HepG2 (cell line): ENCODE results near the gene PCNA. TPM values are rescaled to one million over a fixed set of nuclear protein-coding genes. Genes with fewer than 3 reads are reported as not detected.
A peak's percentile ranks its signal among the peaks of the same experiment; 100 is the strongest.

ENCODE experiments used
- ATAC-seq: fragments of 200-7000 bp; cut with Tn5 transposase; 3 replicates; pipeline ENCODE4 v1.9.1; 2020; ENCODE audit warnings: mild to moderate bottlenecking, moderate library complexity
- BruUV-seq: library from RNA; stranded (reverse); fragments of 400-500 nt; replicated peaks from 2 replicates; lab custom pipeline; 2021; lab: Mats Ljungman, UMichigan
- CTCF ChIA-PET: fragments of 300-600 bp; formaldehyde crosslinking; extraction: SDS; loops from one replicate; lab custom pipeline; 2021; ENCODE audit warnings: low total read pairs, inconsistent platforms, low intra/inter-chr PET ratio; lab: Yijun Ruan, JAX
- POLR2A ChIA-PET: fragments of 350-600 bp; sonication (Branson Sonifier 250); formaldehyde crosslinking; loops from one replicate; lab custom pipeline; 2020; ENCODE audit warnings: antibody characterized with exemption, inconsistent platforms; lab: Yijun Ruan, JAX
- DNase-seq: peaks from one replicate; pipeline ENCODE4 v3.0.0-alpha.2; 2015; ENCODE audit warnings: low spot score
- FAIRE-seq: peaks from 3 replicates; lab custom pipeline; 2011; peaks lifted over from hg19 to GRCh38; lab: Jason Lieb, UNC
- H2AFZ ChIP-seq: one replicate; pipeline ENCODE4 v1.6.1; 2011; ENCODE audit warnings: low read length, inconsistent platforms
- H3K27ac ChIP-seq: fragments of 300-600 bp; 3 replicates; pipeline ENCODE4 v1.8.0; 2011; ENCODE audit warnings: mixed run types, mild to moderate bottlenecking, mixed read lengths, low read length, inconsistent platforms; ENCODE audit not compliant: insufficient read depth; ENCODE audit errors: extremely low read length
- H3K27me3 ChIP-seq, 2 experiments: fragments of 200-600 bp in 1 of 2; 2 replicates in 1 of 2; 3 replicates in 1 of 2; pipeline versions ENCODE4 v1.6.0 to v1.8.0; 2011; ENCODE audit warnings: low read length in 2 of 2, mild to moderate bottlenecking in 2 of 2, moderate library complexity in 2 of 2, inconsistent platforms in 1 of 2; ENCODE audit not compliant: insufficient read depth in 2 of 2, control insufficient read depth in 1 of 2
- H3K36me3 ChIP-seq, 2 experiments: fragments of 200-600 bp in 1 of 2; replicated peaks in 1 of 2; 2 replicates in 1 of 2; 3 replicates in 1 of 2; pipeline versions ENCODE4 v1.5.1 to v1.8.0; 2011; ENCODE audit warnings: low read length in 2 of 2, inconsistent platforms in 1 of 2; ENCODE audit not compliant: insufficient read depth in 2 of 2, control insufficient read depth in 1 of 2
- H3K4me1 ChIP-seq: 2 replicates; pipeline ENCODE4 v1.5.1; 2012; ENCODE audit warnings: low read length, inconsistent platforms; ENCODE audit not compliant: insufficient read depth
- H3K4me2 ChIP-seq: 2 replicates; pipeline ENCODE4 v1.6.0; 2011; ENCODE audit warnings: low read depth, low read length, inconsistent platforms
- H3K4me3 ChIP-seq, 3 experiments: fragments of 200-600 bp in 1 of 3; sonication (generic), shearing (Covaris generic) in 1 of 3; replicated peaks in 1 of 3; 2 replicates each; pipeline ENCODE4 v1.5.1; 2011 to 2016; ENCODE audit warnings: low read length in 3 of 3, inconsistent platforms in 2 of 3, low read depth in 2 of 3, mild to moderate bottlenecking in 2 of 3, control low read depth in 1 of 3, mixed read lengths in 1 of 3; ENCODE audit not compliant: insufficient read depth in 1 of 3
- H3K79me2 ChIP-seq: one replicate; pipeline ENCODE4 v1.6.1; 2011; ENCODE audit warnings: low read length, inconsistent platforms; ENCODE audit not compliant: insufficient read depth
- H3K9ac ChIP-seq: 2 replicates; pipeline ENCODE4 v1.6.0; 2011; ENCODE audit warnings: mild to moderate bottlenecking, low read depth, low read length, inconsistent platforms; ENCODE audit not compliant: insufficient read depth
- H3K9me3 ChIP-seq: 2 replicates; pipeline ENCODE4 v1.5.1; 2012; ENCODE audit warnings: mild to moderate bottlenecking, low read length
- H4K20me1 ChIP-seq: 2 replicates; pipeline ENCODE4 v1.6.0; 2011; ENCODE audit warnings: inconsistent platforms, mild to moderate bottlenecking, low read length, moderate library complexity; ENCODE audit not compliant: insufficient read depth
- CHD4 ChIP-seq: fragments of 200-600 bp; sonication (generic); IDR thresholded peaks from 2 replicates; pipeline ENCODE4 v1.7.0; 2017; ENCODE audit warnings: mild to moderate bottlenecking, low read length, borderline replicate concordance
- KLF12 ChIP-seq: sonication (generic); formaldehyde crosslinking; IDR thresholded peaks from 2 replicates; pipeline ENCODE4 v1.4.0; 2020; ENCODE audit warnings: missing genetic modification reagents, borderline replicate concordance
- NR3C1 ChIP-seq: sonication (generic); formaldehyde crosslinking; IDR thresholded peaks from 2 replicates; pipeline ENCODE4 v1.4.0; 2020; ENCODE audit warnings: missing genetic modification reagents
- PHF20 ChIP-seq: sonication (generic); formaldehyde crosslinking; IDR thresholded peaks from 2 replicates; pipeline ENCODE4 v1.5.0; 2020; ENCODE audit warnings: mild to moderate bottlenecking, missing genetic modification reagents
- RAD51 ChIP-seq: fragments of 450-650 bp; IDR thresholded peaks from 2 replicates; pipeline ENCODE4 v1.6.1; 2016; ENCODE audit warnings: borderline replicate concordance
- SALL1 ChIP-seq: sonication (generic); formaldehyde crosslinking; IDR thresholded peaks from 2 replicates; pipeline ENCODE4 v1.8.0; 2022; ENCODE audit warnings: mild to moderate bottlenecking, missing genetic modification reagents
- SRSF9 ChIP-seq: fragments of 200-400 bp; formaldehyde crosslinking; IDR thresholded peaks from 2 replicates; pipeline ENCODE4 v1.6.1; 2018; ENCODE audit warnings: borderline replicate concordance, mild to moderate bottlenecking, low read depth, low read length; ENCODE audit not compliant: insufficient read depth, poor library complexity, severe bottlenecking
- SUZ12 ChIP-seq: fragments of 150-350 bp; IDR thresholded peaks from 2 replicates; pipeline ENCODE4 v1.6.1; 2014; ENCODE audit warnings: low read depth, low read length
- WIZ ChIP-seq: sonication (generic); formaldehyde crosslinking; IDR thresholded peaks from 2 replicates; pipeline ENCODE4 v1.5.1; 2020; ENCODE audit warnings: mild to moderate bottlenecking, missing genetic modification reagents
- ZNF224 ChIP-seq: sonication (generic); formaldehyde crosslinking; IDR thresholded peaks from 2 replicates; pipeline ENCODE4 v1.5.0; 2020; ENCODE audit warnings: mild to moderate bottlenecking, missing genetic modification reagents
- ZNF484 ChIP-seq: sonication (generic); formaldehyde crosslinking; IDR thresholded peaks from 2 replicates; pipeline ENCODE4 v1.5.1; 2020; ENCODE audit warnings: mild to moderate bottlenecking, low read depth, missing genetic modification reagents, borderline replicate concordance
- ZNF746 ChIP-seq: sonication (generic); formaldehyde crosslinking; IDR thresholded peaks from 2 replicates; pipeline ENCODE4 v1.8.0; 2022; ENCODE audit warnings: mild to moderate bottlenecking, missing genetic modification reagents
- WGBS: methylation state at CpG from one replicate; pipeline ENCODE4 v1.1.6; 2017; ENCODE audit warnings: low lambda C conversion rate; 5-methylcytosine and 5-hydroxymethylcytosine counted together
- in situ Hi-C: cut with HindIII; loops from 2 replicates; pipeline ENCODE4 v1.10.0; 2017; ENCODE audit warnings: low pct_unique_long_range_greater_than_20kb; ENCODE audit not compliant: extremely low pct_ligation_motif_present
- intact Hi-C: fragments of 100-400 bp; cut with micrococcal nuclease; formaldehyde crosslinking; loops from one replicate; pipeline ENCODE4 v1.10.0; 2022; ENCODE audit not compliant: unreplicated experiment
- polyA plus RNA-seq, 8 experiments: library from polyadenylated mRNA; depleted of rRNA in 3 of 8; stranded (reverse) in 7 of 8; unstranded in 1 of 8; fragments of >200 nt; fragmentation: Illumina TruSeq in 4 of 8; extraction: Trizol in 4 of 8; gene quantifications; 2 replicates each; pipeline versions ENCODE4 v1.2.1 to v1.2.3, GENCODE V29; 2011 to 2016; ENCODE audit warnings: low read depth in 4 of 8, missing spikeins in 1 of 8, mixed read lengths in 1 of 8; ENCODE audit not compliant: insufficient read depth in 1 of 8
- total RNA-seq, 5 experiments: library from RNA; depleted of rRNA; stranded (reverse); fragments of >200 nt; fragmentation: Illumina TruSeq; extraction: Trizol; gene quantifications; 2 replicates each; pipeline ENCODE4 v1.2.3, GENCODE V29; 2016; ENCODE audit warnings: low read depth in 1 of 5
- TF ChIP-seq, protein P1 (sequence below): sonication (generic); formaldehyde crosslinking; IDR thresholded peaks from 2 replicates; pipeline ENCODE4 v1.8.1; 2023; ENCODE audit warnings: missing genetic modification reagents, mild to moderate bottlenecking, borderline replicate concordance
- TF ChIP-seq, protein P2 (sequence below): sonication (generic); formaldehyde crosslinking; IDR thresholded peaks from 2 replicates; pipeline ENCODE4 v1.8.0; 2022; ENCODE audit warnings: missing genetic modification reagents, low read depth, mild to moderate bottlenecking, borderline replicate concordance
- TF ChIP-seq, protein P3 (sequence below), 2 experiments: sonication (generic) in 1 of 2; formaldehyde crosslinking in 1 of 2; IDR thresholded peaks; 2 replicates each; pipeline versions ENCODE4 v1.6.1 to v1.9.0; 2014 to 2022; ENCODE audit warnings: antibody characterized with exemption in 1 of 2, borderline replicate concordance in 1 of 2, inconsistent platforms in 1 of 2, low read depth in 1 of 2, missing genetic modification reagents in 1 of 2

The PCNA gene
- total and polyA plus RNA-seq, 2 of the 13 experiments (the other 11 are each of a cell fraction or from before 2014, with no cell fraction given): 229 to 655 TPM

DNA sequence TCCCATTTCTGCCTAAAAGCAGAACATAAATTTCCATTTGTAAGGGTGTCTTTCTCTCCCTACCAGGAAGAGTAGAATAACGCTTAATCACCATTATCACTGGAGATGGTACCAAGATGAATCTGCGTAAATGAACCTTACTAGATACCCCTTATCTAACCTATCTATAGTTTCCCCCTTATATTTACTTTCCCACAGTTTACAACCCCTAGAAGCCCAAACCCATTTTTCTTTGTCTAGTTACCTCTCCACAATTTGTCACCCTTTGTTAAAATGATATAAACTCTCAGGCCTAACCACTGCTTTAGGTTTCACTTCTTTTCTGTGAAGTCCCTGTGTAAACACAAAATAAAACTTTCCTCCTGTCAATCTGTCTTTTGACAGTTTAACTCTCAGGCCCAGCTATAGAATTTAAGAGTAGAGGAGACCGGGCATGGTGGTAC, 45.5 kb downstream of the PCNA start (continued):
- TF ChIP-seq RAD51 (no peak), ZNF484 (CRISPR knock-in tag) (no peak)
- TF ChIP-seq, protein P1, sequence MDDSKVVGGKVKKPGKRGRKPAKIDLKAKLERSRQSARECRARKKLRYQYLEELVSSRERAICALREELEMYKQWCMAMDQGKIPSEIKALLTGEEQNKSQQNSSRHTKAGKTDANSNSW: 0 out of 2 replicates have a peak, but pooled peaks have one; percentile 48

DNA sequence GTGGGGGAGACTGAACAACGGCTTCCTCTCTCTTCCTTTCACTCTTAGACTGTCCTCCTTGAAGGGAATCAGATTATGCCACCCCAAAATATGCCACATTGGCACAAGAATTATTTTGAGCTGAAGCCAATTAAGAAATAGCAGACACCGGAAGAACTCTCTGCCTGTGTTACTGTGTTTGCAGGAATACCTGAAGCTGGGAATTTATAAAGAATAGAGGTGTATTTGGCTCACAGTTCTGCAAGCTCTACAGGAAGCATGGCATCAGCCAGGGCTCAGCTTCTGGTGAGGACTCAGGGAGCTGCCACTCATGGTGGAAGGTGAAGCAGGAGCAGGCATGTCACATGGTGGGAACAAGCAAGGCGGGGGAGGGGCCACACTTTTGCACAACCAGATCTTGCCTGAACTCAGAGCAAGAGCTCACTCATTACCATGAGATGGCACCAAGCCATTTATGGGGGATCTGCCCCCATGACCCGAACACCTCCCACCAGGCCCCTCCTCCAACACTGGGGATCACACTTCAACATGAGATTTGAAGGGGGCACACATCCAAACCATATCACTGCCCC, 46.0 kb downstream of the PCNA start:
- intact Hi-C loops: no loop called here
- in situ Hi-C loops: no loop called here
- Histone ChIP-seq H3K27ac (no peak overlapping the region), H3K4me2 (peak overlapping the region; percentile 75), H3K4me1 (peaks cover 62% of the 10 kb centered on the region), H3K36me3 (no peaks in the 10 kb centered on the region), H3K4me3 (peak overlapping the region in 2 of 3 experiments; percentile 5 to 52; a peak in 2 of 6 replicates), H3K9ac (peak overlapping the region; percentile 24; the same call in 1 of the 2 replicates), H4K20me1 (no peaks in the 10 kb centered on the region), H3K27me3 (no peaks in the 10 kb centered on the region), H2AFZ (peak overlapping the region; percentile 77), H3K79me2 (no peaks in the 10 kb centered on the region), H3K9me3 (no peaks in the 10 kb centered on the region)
- ATAC-seq (peak; percentile 29), DNase-seq (peak; percentile 52), FAIRE-seq (no peak)
- BruUV-seq: no TSS peak
- CTCF ChIA-PET: no interaction called here
- 14% methylated on average over 4 of the region's 4 CpGs for WGBS
- POLR2A ChIA-PET: interaction anchor here (0.6 to 2.0 kb wide), 7 partner anchors 8 to 119 kb away, joined by 3 to 9 read pairs (median 5); partner anchors contain the start of gene PCNA
- TF ChIP-seq ZNF224 (no peak), WIZ (CRISPR knock-in tag) (peak; percentile 46; the same call in 1 of the 2 replicates), SUZ12 (no peak), SRSF9 (no peak), NR3C1 (no peak), ZNF746 (CRISPR knock-in tag) (no peak), CHD4 (no peak), SALL1 (CRISPR knock-in tag) (peak; percentile 35), PHF20 (CRISPR knock-in tag) (no peak; the same call in 1 of the 2 replicates), KLF12 (CRISPR knock-in tag) (no peak)
- TF ChIP-seq, protein P2, sequence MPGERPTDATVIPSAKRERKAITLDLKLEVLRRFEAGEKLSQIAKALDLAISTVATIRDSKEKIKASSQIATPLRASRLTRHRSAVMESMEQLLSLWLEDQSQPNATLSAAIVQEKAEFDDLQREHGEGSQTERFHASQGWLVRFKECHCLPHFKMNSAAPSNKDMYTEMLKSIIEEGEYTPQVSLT (CRISPR knock-in tag): no peak
- TF ChIP-seq, protein P3, sequence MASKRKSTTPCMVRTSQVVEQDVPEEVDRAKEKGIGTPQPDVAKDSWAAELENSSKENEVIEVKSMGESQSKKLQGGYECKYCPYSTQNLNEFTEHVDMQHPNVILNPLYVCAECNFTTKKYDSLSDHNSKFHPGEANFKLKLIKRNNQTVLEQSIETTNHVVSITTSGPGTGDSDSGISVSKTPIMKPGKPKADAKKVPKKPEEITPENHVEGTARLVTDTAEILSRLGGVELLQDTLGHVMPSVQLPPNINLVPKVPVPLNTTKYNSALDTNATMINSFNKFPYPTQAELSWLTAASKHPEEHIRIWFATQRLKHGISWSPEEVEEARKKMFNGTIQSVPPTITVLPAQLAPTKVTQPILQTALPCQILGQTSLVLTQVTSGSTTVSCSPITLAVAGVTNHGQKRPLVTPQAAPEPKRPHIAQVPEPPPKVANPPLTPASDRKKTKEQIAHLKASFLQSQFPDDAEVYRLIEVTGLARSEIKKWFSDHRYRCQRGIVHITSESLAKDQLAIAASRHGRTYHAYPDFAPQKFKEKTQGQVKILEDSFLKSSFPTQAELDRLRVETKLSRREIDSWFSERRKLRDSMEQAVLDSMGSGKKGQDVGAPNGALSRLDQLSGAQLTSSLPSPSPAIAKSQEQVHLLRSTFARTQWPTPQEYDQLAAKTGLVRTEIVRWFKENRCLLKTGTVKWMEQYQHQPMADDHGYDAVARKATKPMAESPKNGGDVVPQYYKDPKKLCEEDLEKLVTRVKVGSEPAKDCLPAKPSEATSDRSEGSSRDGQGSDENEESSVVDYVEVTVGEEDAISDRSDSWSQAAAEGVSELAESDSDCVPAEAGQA (IDR thresholded peaks at IDR 0.05; ENCODE audit: low read depth): no peak
- TF ChIP-seq, protein P3 (CRISPR knock-in tag; IDR thresholded peaks at IDR 0.05; ENCODE audit: borderline replicate concordance): no peak
